GM23338 (cell line): ENCODE measurements around the gene SIM1. TPM values are rescaled to one million over a fixed set of nuclear protein-coding genes. Genes with fewer than 3 reads are reported as not detected.

Experiments used
- ATAC-seq: fragments of 200-7000 bp; cut with Tn5 transposase; 3 replicates; pipeline ENCODE4 v1.9.1; 2020
- DNase-seq: peaks from one replicate; pipeline ENCODE4 v3.0.0-alpha.2; 2015; ENCODE audit warnings: low spot score
- H2AFZ ChIP-seq: fragments of 200-600 bp; sonication (generic); 2 replicates; pipeline ENCODE4 v1.8.0; 2016; ENCODE audit warnings: antibody characterized with exemption, mild to moderate bottlenecking, moderate library complexity
- H3F3A ChIP-seq: fragments of 200-600 bp; sonication (generic); replicated peaks from 2 replicates; pipeline ENCODE4 v1.8.0; 2017; ENCODE audit warnings: antibody characterized with exemption, mixed run types, low read depth
- H3K27ac ChIP-seq: fragments of 200-600 bp; sonication (generic); 2 replicates; pipeline ENCODE4 v1.6.1; 2016; ENCODE audit warnings: low read depth
- H3K27me3 ChIP-seq: fragments of 200-600 bp; sonication (generic); 2 replicates; pipeline ENCODE4 v1.8.0; 2016; ENCODE audit warnings: mild to moderate bottlenecking, mixed run types, moderate library complexity; ENCODE audit not compliant: insufficient read depth
- H3K36me3 ChIP-seq: fragments of 200-600 bp; sonication (generic); 2 replicates; pipeline ENCODE4 v1.8.0; 2016; ENCODE audit warnings: mild to moderate bottlenecking; ENCODE audit not compliant: insufficient read depth
- H3K4me1 ChIP-seq: fragments of 200-600 bp; sonication (generic); 2 replicates; pipeline ENCODE4 v1.8.0; 2016; ENCODE audit warnings: mild to moderate bottlenecking, moderate library complexity; ENCODE audit not compliant: insufficient read depth
- H3K4me2 ChIP-seq: fragments of 200-600 bp; sonication (generic); 2 replicates; pipeline ENCODE4 v1.7.1; 2017; ENCODE audit warnings: mixed run types
- H3K4me3 ChIP-seq: fragments of 200-600 bp; sonication (generic); 2 replicates; pipeline ENCODE4 v1.6.1; 2016; ENCODE audit warnings: mixed run types
- H3K79me2 ChIP-seq: fragments of 200-600 bp; sonication (generic); replicated peaks from 2 replicates; pipeline ENCODE4 v1.8.0; 2017; ENCODE audit warnings: mild to moderate bottlenecking; ENCODE audit not compliant: insufficient read depth
- H3K9me2 ChIP-seq: fragments of 200-600 bp; sonication (generic); 2 replicates; pipeline ENCODE4 v1.8.0; 2017; ENCODE audit not compliant: insufficient read depth
- H4K20me1 ChIP-seq: fragments of 200-600 bp; sonication (generic); replicated peaks from 2 replicates; pipeline ENCODE4 v1.8.0; 2017; ENCODE audit warnings: mild to moderate bottlenecking; ENCODE audit not compliant: insufficient read depth
- H3K27ac Mint-ChIP-seq: 2 replicates; pipeline ENCODE4 v1.8.0; 2020; ENCODE audit warnings: inconsistent platforms, mild to moderate bottlenecking, moderate library complexity, mixed read lengths
- H3K27me3 Mint-ChIP-seq: 3 replicates; pipeline ENCODE4 v1.8.0; 2022; ENCODE audit warnings: low read depth, mild to moderate bottlenecking, moderate library complexity, mixed read lengths, inconsistent platforms; ENCODE audit not compliant: insufficient read depth, poor library complexity
- H3K36me3 Mint-ChIP-seq: 3 replicates; pipeline ENCODE4 v1.8.0; 2021; ENCODE audit warnings: low read depth, mild to moderate bottlenecking, inconsistent platforms, moderate library complexity, mixed read lengths
- H3K4me1 Mint-ChIP-seq: 3 replicates; pipeline ENCODE4 v1.8.0; 2020; ENCODE audit warnings: mild to moderate bottlenecking, inconsistent platforms, mixed read lengths
- H3K4me3 Mint-ChIP-seq: 3 replicates; pipeline ENCODE4 v1.8.0; 2021; ENCODE audit warnings: moderate library complexity, mild to moderate bottlenecking, inconsistent platforms, mixed read lengths
- H3K9me3 Mint-ChIP-seq: 3 replicates; pipeline ENCODE4 v1.8.0; 2020; ENCODE audit warnings: moderate library complexity, mild to moderate bottlenecking, inconsistent platforms, mixed read lengths
- CREB1 ChIP-seq: fragments of 250-450 bp; sonication (Bioruptor Pico); IDR thresholded peaks from 2 replicates; pipeline ENCODE4 v1.5.0; 2020; ENCODE audit warnings: low read depth, mild to moderate bottlenecking, moderate library complexity
- ETS1 ChIP-seq: IDR thresholded peaks from 2 replicates; pipeline ENCODE4 v1.6.1; 2016; ENCODE audit warnings: antibody characterized with exemption
- EZH2 ChIP-seq: fragments of 200-600 bp; sonication (generic); IDR thresholded peaks from one replicate; pipeline ENCODE4 v1.8.0; 2017; ENCODE audit warnings: antibody characterized with exemption, mild to moderate bottlenecking, low read depth; ENCODE audit not compliant: unreplicated experiment
- JUNB ChIP-seq: IDR thresholded peaks from one replicate; pipeline ENCODE4 v1.6.1; 2016; ENCODE audit warnings: antibody characterized with exemption; ENCODE audit not compliant: unreplicated experiment
- NANOG ChIP-seq: IDR thresholded peaks from 2 replicates; pipeline ENCODE4 v1.6.1; 2016; ENCODE audit warnings: antibody characterized with exemption, borderline replicate concordance
- POLR2AphosphoS5 ChIP-seq: IDR thresholded peaks from 2 replicates; pipeline ENCODE4 v1.6.1; 2016; ENCODE audit warnings: antibody characterized with exemption, low read depth
- REST ChIP-seq: IDR thresholded peaks from one replicate; pipeline ENCODE4 v1.6.1; 2018; ENCODE audit warnings: antibody characterized with exemption; ENCODE audit not compliant: unreplicated experiment
- STAT1 ChIP-seq: IDR thresholded peaks from one replicate; pipeline ENCODE4 v1.6.1; 2016; ENCODE audit warnings: antibody characterized with exemption; ENCODE audit not compliant: unreplicated experiment
- ZNF114 ChIP-seq: fragments of 250-450 bp; sonication (Bioruptor Pico); IDR thresholded peaks from 2 replicates; pipeline ENCODE4 v1.5.0; 2020; ENCODE audit warnings: mild to moderate bottlenecking, moderate library complexity
- ZNF331 ChIP-seq: fragments of 250-450 bp; sonication (Bioruptor Pico); IDR thresholded peaks from 2 replicates; pipeline ENCODE4 v1.5.0; 2020; ENCODE audit warnings: low read depth, mild to moderate bottlenecking, moderate library complexity
- ZNF462 ChIP-seq: fragments of 250-450 bp; sonication (Bioruptor Pico); IDR thresholded peaks from 2 replicates; pipeline ENCODE4 v1.5.0; 2020; ENCODE audit warnings: mild to moderate bottlenecking, moderate library complexity
- polyA plus RNA-seq: library from polyadenylated mRNA; unstranded; fragments of >200 nt; fragmentation: Nextera tagmentation; extraction: Ambion mirVana; gene quantifications from 2 replicates; pipeline ENCODE4 v1.2.1, GENCODE V29; 2016
- total RNA-seq: library from RNA; depleted of rRNA; stranded (reverse); fragments of >200 nt; shearing (Covaris generic); gene quantifications from 2 replicates; pipeline ENCODE4 v1.2.3, GENCODE V29; 2014

SIM1 gene
- total and polyA plus RNA-seq, 2 experiments from 2014 or later: 0.42 to 0.49 TPM

GRCh38 chr6:100347901-100348550 lies 116.7 kb downstream of the SIM1 start:
- Histone ChIP-seq H3K36me3 (no peaks in the 10 kb centered on the region), H2AFZ (no peak overlapping the region), H3K4me2 (no peak overlapping the region), H4K20me1 (no peaks in the 10 kb centered on the region), H3K27me3 (no peaks in the 10 kb centered on the region), H3K4me1 (peaks cover 33% of the 10 kb centered on the region), H3K27ac (no peak overlapping the region), H3K4me3 (no peak overlapping the region), H3K79me2 (no peaks in the 10 kb centered on the region), H3F3A (no peaks in the 10 kb centered on the region), H3K9me2 (no peaks in the 10 kb centered on the region)
- peaks cover 40% of the 10 kb centered on the region for H3K4me1 Mint-ChIP-seq
- DNase-seq: no peak
- H3K27ac Mint-ChIP-seq: no peak overlapping the region
- H3K27me3 Mint-ChIP-seq: peaks cover 2% of the 10 kb centered on the region
- no peaks in the 10 kb centered on the region for H3K9me3 Mint-ChIP-seq
- ATAC-seq: no peak
- H3K4me3 Mint-ChIP-seq: no peak overlapping the region
- H3K36me3 Mint-ChIP-seq: no peaks in the 10 kb centered on the region
- TF ChIP-seq EZH2: no peak
- no peak for TF ChIP-seq JUNB
- no peak for TF ChIP-seq ZNF331 (CRISPR knock-in tag)
- no peak for TF ChIP-seq ETS1
- TF ChIP-seq POLR2AphosphoS5: no peak
- TF ChIP-seq ZNF114 (CRISPR knock-in tag): no peak

- no peaks in the 10 kb centered on the region for H3K27me3 ChIP-seq
- H3K4me1 ChIP-seq: peaks cover 28% of the 10 kb centered on the region
- DNase-seq: no peak
- peaks cover 37% of the 10 kb centered on the region for H3K4me1 Mint-ChIP-seq
- H3K36me3 ChIP-seq: no peaks in the 10 kb centered on the region
- no peaks in the 10 kb centered on the region for H4K20me1 ChIP-seq
- H3K4me3 ChIP-seq: no peak overlapping the region
- H3K79me2 ChIP-seq: no peaks in the 10 kb centered on the region
- peaks cover 2% of the 10 kb centered on the region for H3K27me3 Mint-ChIP-seq
- no peak overlapping the region for H3K4me3 Mint-ChIP-seq
- ATAC-seq: no peak
- H2AFZ ChIP-seq: no peak overlapping the region
- no peak overlapping the region for H3K4me2 ChIP-seq
- H3K9me2 ChIP-seq: no peaks in the 10 kb centered on the region
- no peaks in the 10 kb centered on the region for H3K9me3 Mint-ChIP-seq
- no peak overlapping the region for H3K27ac ChIP-seq
- H3K27ac Mint-ChIP-seq: no peak overlapping the region
- no peaks in the 10 kb centered on the region for H3K36me3 Mint-ChIP-seq
- H3F3A ChIP-seq: no peaks in the 10 kb centered on the region
- TF ChIP-seq REST: no peak
- TF ChIP-seq EZH2: no peak
- TF ChIP-seq JUNB: no peak
- TF ChIP-seq STAT1: no peak
- TF ChIP-seq NANOG: no peak
- no peak for TF ChIP-seq ZNF462 (CRISPR knock-in tag)
- TF ChIP-seq CREB1 (CRISPR knock-in tag): no peak
These were observed 117.9 kb downstream of the SIM1 start for GRCh38 chr6:100346828-100347227.
